DMS 273 treated with DMSO at 0.1 percent for 48 hours (cell line): Measurements from ENCODE around the gene ITGB3BP.
"Not testable (repeated sequence)": the region's sequence is repeated elsewhere in the genome, so short reads cannot be mapped to it uniquely, and the experiment has no call there.

ENCODE experiments used
- DNase-seq: peaks from one replicate; lab custom pipeline; 2025; lab: John Stamatoyannopoulos, UW

ITGB3BP gene

DNA sequence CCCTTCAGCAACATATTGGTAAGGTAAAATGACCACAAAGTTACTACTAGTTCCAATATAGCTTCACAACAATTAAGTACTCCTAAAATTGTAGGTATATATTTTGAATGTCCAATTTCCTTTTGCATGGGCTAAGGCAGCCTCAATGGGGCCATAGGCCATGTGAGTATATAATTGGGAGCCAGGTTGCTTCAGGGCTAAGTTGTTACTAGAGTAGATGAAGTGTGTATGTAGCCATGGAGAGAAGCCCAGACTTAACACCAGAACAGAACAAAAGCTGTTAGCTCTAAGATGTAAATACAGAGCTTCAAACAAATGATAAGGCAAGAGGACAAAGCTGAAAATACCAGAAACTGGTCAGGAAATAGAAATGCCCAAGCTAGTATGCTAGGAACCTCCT lies 16.2 kb downstream of the ITGB3BP start:
- DNase-seq, result no peak

DNA sequence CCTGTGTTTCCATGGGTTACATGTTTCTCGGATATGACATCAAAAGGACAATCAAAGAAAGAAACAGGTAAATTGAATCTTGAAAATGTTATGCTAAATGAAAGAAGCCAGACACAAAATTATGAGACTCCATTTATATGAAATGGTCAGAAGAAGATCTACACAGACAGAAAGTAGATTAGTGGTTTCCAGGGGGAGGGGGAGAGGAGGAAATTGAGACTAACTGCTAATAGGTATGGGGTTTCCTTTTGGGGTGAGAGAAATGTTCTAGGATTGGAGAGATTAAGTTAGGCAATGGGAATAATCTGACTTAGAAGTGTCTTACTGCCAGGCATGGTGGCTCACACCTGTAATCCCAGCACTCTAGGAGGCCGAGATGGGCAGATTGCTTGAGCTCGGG lies 21.8 kb downstream of the ITGB3BP start:
- no peak for DNase-seq

DNA sequence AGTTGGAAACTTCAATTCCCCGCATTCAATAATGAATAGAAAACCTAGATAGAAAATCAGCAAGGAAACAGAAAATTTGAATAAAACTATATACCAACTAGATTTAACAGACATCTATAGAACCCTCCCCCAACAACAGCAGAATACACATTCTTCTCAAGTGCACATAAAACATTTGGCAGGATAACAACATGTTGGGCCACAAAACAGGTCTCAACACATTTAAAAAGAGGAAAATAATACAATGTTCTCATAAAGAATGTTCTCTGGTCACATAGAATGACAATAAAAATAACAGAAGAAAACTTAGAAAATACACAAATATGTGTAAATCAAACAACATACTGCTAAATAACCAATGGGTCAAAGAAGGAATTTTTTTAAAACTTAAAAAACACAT lies 24.9 kb downstream of the ITGB3BP start:
- no peak for DNase-seq

DNA sequence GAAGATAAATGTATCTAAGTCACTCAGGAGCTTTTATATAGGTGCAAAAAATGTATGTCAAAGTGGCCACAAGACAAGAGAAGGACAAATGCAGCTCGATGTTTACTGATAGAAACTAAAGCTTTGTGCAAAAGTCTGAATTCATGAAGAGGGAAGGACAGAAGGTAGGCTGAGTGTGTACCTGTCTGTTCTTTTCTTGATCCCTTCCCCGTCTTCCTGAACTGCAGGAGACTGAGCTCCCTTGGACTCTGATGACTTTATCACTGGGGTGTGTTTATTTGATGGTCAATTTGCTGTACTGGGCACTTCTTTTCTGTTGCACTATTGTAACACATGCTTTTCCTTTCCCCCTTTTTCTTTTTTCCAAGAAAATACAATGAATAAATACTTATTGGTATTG lies 25.4 kb downstream of the ITGB3BP start:
- no peak for DNase-seq

DNA sequence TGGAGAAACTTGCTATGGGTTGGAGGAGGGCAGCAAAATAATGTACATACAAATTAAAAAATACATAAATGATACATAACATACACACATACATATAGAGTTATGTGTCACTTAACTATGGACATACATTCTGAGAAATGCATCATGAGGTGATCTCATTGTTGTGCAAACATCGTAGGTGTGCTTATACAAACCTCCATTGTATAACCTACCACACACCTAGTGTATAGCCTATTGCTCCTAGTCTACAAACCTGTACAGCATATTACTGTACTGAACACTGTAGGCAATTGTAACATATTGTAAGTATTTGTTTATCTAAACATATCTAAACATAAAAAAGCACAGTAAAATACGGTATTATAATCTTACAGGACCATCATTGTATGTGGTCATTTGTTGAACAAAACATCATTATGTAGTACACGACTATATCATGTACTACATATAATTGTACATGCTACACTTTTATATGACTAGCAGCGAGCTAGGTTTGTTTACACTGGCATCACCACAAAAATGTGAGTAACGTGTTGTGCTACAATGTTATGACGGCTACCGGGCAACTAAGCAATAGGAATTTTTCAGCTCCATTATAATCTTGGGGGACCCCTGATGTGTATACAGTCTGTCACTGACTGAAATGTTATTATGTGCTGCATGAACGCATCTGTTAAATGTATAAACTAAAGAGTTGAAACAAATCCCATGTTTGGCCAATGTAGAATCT lies 35.5 kb downstream of the ITGB3BP start:
- DNase-seq, result no peak

DNA sequence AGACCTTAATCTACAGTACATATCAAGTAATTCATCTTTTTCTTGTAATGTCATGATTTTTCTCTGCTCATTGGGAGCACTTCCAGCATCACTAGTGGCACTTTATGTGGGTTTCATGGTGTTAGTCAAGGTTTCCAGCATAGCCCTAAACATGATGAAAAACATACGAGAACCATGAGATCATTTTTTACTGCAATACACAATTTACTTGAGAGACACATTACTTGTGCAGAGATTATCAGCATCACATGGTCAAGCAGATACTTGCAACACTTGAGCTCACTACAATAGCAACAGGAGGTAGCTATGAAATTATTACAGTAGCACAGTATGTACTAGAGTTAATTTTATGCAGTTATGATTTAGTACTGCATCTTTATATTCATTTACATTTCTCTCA lies 36.4 kb downstream of the ITGB3BP start:
- DNase-seq, result no peak

DNA sequence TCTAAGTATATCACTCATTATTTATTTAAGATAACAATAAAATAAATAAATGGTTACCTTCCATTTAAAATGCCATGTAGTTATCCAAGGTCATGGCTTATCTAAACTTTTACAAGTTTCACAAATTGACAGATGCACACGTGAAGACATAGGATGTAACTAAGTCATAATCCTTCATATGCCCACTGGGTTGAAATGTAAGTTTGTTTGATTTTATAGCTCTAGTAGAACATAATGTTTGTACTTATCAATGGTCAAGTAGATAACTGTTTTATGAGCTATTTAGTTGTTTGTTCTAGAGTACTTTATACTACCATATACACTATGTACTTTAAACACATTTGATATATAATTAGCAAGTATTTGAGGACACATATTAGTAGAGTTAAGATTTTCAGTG lies 43.0 kb downstream of the ITGB3BP start:
- DNase-seq, result no peak

DNA sequence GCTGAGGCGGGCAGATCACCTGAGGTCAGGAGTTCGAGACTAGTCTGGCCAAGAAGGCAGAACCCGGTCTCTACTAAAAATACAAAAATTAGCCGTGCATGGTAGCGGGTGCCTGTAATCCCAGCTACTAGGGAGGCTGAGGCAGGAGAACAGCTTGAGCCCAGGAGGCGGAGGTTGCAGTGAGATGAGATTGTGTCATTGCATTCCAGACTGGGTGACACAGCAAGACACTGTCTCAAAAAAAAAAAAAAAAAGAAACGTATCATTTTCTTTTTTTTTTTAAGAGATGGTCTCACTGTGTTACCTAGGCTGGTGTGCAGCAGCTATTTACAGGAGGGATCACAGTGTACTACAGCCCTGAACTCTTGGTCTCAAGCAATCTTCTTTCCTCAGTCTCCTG lies 47.3 kb downstream of the ITGB3BP start:
- DNase-seq, result no peak

DNA sequence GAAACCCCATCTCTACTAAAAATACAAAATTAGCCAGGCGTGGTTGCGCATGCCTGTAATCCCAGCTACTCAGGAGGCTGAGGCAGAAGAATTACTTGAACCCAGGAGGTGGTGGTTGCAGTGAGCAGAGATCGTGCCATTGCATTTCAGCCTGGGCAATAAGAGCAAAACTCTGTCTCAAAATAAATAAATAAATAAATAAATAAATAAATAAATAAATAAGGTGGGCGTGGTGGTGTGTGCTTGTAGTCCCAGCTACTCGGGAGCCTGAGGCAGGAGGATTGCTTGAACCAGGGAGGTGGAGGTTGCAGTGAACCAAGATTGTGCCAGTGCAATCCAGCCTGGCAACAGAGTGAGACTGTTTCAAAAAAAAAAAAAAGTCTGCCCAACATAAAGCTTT lies 54.3 kb downstream of the ITGB3BP start:
- DNase-seq, result not testable (repeated sequence)

DNA sequence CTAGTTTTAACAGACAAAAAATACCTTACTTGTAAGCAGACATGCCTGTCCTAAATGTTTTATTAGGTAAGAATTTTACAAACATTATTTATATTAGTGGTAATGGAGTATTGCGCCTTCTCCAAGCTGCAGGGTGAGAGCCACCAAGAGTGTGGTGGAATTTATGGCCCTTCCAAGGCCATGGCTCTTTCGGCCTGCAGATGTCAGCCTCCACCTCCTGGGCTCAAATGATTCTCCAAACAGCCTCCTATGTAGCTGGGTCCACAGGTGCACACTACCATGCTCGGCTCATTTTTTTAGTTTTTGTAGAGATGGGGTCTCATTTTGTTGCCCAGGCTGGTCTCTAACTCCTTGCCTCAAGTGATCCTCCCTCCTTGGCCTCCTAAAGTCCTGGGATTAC lies 56.3 kb downstream of the ITGB3BP start:
- no peak for DNase-seq

DNA sequence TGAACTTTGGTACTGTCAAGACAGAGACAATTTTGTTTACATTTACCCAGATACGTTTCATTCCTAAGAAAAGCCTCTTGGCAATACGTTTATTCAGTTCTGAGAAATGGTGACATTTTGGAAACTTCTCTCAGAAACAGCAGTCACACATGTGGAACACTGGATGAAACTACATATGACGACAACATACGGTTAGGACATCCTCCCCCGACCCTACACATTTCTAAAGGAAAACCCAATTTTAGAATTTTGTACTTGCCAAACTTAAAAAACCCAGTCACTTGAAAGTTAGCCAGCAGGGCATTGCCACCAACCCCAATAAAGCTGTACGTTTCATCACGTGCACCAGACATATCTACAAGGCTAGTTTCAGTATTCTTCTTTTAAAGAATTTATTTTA lies 56.8 kb downstream of the ITGB3BP start:
- DNase-seq, result no peak

DNA sequence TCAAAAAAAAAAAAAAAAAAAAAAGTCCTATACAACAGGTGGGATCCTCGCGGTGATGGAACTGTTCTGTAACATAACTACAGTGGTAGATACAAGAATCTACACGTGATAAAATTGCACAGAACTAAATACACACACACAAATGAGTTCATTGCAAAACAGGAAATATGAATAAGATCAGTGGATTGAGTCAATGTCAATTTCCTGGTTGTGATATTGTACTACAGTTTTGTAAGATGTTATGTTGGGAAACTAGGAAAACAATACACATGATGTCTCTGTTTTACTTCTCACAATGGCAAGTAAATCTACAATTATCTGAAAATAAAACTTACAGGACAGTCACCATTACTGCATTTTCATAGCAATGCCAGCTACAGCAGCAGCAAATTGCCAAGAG lies 59.8 kb downstream of the ITGB3BP start:
- no peak for DNase-seq

DNA sequence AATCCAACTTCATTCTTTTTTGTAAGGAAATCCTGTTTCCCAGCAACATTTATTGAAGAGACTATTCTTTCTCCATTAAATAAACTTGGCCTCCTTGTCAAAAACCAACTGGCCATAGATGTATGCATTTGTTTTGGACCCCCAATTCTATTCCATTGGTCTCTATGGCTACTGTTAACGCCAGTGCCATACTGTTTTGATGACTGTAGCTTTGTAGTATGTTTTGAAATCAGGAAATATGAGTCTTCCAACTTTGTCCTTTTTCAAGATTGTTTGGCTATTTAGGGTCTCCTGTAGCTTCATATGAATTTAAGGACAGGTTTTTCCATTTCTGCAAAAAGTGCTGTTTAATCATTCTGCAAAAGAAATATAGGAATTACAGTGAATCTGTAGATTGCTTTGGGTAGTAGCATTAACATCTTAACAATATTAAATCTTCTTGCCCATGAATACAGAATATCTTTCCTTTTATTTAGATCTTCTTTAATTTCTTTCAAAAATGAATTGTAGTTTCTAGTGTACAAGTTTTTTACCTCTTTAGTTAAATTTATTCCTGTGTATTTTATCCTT lies 61.3 kb downstream of the ITGB3BP start:
- DNase-seq, result no peak

DNA sequence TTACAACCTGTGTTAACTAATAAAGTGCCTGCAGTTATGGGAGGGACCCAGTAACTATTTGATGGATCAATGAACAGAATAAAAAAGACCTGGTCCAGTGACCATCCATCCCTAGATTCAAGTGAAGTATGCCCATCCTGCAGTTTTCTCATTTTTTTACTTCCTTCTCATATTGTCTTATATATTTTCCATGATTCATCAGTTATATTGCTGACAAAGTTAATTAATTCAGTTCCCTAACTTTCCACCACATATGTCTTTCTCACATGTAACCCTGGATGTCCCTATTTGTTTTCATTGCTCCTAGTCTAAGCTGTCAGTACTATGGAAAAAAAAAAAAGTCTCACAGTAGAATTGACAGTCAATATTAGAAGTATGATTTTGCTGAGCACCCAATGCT lies 64.3 kb downstream of the ITGB3BP start:
- DNase-seq, result no peak

DNA sequence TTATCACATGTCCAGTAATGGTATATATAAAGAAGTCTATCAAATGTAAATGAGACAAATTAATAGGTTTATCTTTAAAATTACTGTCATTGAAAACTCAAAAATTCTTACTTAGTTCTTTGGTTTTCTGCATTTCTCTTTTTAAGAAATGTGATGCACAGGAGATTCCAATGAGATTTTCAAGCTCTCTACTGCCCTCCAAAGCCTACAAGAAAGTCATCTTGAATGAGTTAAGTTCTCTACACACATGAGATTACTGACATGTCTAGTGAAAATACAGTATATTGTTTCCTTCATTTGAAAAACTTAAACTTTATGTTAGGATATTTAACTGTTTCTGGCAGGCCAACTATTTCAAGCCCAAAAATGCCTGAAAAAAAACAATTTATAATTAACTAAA lies 68.8 kb downstream of the ITGB3BP start:
- no peak for DNase-seq

DNA sequence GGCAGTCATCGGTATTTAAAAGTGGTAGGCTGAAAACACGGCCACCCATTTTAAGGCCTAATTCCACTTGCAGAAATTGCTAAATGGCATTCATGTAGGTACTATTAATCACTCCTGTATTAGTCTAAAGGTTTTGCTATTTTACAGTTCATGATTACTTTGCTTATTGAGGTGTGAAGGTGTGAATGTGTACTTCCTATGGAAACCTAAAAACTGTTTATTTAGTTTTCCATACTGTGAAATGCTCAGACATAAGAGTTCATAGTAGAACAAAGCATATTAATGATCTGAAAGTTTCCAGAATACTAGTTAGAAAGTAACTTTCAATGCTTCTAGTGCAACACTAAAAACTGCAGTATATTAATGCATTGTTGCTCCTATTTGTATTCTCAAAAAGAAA lies 69.8 kb downstream of the ITGB3BP start:
- no peak for DNase-seq

DNA sequence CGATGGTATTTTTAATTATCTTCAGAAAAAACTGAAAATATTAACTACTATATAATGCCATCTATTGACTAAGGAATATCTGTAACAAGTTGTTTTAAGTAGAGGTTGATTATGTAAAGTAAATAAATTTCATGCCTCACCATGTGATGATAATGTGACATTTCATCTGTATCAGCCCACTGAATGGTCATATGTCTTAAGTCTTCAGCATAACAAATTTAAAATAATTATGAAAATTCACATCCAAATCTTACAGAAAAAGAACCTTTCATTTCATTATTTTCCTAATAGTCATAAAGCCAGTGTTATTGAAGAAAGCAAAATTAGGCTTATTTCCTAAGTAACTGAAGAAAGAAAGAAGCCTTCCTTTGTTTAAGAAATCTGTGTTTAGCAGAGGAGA lies 72.6 kb downstream of the ITGB3BP start:
- no peak for DNase-seq

DNA sequence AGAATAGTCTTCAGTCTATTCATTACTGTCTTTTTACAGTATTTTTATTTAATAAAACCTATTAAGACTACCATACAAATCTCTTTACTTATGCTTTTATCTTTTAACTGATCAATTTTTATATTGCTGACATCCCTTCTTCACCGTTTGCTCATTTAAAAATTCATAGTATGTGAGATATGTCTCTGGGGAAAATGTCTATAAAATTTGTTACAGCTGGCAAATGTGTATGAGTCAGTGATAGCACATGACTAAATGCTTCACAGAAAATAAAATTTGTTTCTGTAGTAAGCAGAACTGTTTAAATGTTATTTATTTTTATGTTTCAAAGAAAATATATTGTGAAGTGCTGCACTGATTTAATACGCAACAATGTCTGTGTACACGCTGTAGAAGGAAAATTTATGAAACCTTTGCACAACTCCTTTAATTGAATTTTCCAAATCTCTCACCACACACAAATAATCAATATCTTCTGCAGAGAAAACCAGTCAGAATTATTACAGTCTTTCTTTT lies 74.2 kb downstream of the ITGB3BP start:
- no peak for DNase-seq

DNA sequence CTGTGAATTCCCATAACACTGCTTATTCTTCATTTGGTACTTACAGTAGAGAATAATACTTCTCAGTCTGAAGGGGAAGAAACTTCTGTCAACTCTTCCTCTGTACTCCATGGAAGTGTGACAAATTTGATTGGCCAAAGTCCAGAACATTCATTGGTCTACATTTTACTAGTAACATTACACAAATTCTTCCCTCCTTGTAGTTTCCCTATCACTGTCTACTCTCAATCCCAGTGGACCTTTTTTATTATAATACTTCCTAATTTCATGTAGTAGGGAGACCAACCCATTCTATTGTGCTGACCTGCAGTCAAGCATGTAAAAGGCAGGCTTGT lies 80.9 kb downstream of the ITGB3BP start:
- DNase-seq, result no peak

DNA sequence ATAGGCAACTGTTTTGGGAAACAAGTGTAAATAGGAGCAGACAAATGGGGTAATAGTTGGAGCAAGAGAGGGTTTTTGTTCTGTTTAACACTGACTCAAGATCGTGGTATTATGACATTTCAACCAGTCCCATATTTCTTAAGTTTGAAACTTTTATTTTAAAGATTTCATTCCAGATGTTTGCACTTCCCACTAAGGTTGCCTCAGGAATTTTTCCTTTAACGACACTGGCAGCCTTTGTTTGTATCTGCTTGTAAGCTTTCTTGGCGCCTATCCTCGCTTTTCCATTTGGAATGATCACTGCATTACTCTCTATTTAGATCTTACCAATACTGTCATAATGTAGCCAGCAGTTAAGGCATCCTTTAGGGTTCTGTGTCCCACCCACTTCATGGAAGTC lies 87.9 kb downstream of the ITGB3BP start:
- no peak for DNase-seq

DNA sequence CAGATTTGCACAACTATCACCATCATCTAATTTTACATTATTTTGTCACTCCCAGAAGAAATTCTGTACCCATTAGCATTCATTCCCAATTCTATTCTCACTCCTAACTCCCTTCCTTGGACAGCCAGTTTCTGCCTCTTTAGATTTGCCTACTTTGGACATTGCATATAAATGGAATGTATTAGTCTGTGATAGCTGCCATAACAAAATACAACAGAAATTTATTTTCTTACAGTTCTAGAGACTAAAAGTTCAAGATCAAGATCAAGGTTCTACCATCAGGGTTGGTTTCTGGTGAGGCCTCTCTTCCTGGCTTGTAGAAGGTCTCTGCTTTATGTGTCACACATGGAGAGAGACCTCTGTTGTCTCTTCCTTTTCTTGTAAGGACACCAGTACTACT lies 93.7 kb downstream of the ITGB3BP start:
- DNase-seq, result no peak

DNA sequence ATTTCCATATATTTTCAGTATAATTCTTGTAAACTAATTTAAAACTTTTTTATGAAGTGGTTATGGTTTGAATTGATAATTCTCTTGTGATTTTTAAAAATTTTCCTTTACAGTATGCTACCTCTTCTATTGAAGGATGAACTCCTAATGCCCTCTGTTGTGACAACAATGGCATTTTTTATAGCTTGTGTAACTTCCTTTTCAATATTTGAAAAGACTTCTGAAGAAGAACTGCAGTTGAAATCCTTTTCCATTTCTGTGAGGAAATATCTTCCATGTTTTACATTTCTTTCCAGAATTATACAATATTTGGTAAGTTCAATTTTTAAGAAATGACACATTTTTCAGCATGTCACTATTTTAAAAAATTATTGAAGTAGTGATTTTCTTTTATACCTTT lies 94.2 kb downstream of the ITGB3BP start:
- no peak for DNase-seq

DNA sequence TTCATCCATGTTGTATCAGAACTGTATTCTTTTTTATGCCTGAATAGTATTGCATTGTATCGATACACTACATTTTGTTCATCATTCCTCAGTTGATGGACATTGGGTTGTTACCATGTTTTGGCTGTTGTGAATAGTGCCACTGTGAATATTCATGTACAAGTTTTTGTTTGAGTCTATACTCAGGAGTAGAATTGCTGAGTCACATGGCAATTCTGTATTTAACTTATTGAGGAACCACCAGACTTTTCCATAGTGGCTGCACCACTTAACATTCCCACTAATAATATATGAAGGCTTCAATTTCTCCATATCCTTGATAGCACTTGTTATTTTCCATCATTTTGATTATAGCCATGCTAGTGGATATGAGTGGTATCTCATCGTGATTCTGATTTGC lies 99.4 kb downstream of the ITGB3BP start:
- no peak for DNase-seq

DNA sequence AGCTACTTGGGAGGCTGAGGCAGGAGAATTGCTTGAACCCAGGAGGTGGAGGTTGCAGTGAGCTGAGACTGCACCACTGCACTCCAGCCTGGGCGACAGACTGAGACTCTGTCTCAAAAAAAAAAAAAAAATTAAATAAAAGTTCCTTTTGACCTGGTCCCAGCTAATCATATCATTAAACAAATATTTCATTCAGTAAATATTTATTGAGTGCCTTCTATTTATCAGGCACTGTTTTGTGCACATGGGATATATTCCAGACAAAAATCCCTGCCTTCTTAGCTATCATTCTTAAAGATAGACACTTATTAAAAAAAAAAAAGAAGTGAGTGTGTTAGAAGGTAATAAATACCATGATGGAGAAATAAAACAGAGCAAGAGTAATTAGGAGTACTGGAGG lies 102.3 kb downstream of the ITGB3BP start:
- DNase-seq, result not testable (repeated sequence)
